GM10847 (cell line): Measurements from ENCODE around the gene SLAMF7.

ENCODE experiments used
- POLR2A ChIP-seq: IDR thresholded peaks from 2 replicates; pipeline ENCODE4 v1.6.1; 2011; ENCODE audit not compliant: insufficient read length; ENCODE audit errors: extremely low read depth

The SLAMF7 gene

GRCh38 chr1:160741612-160742348 lies 2.7 kb downstream of the SLAMF7 start:
- no peak for TF ChIP-seq POLR2A

GRCh38 chr1:160742428-160743127 lies 3.5 kb downstream of the SLAMF7 start:
- TF ChIP-seq POLR2A = no peak

GRCh38 chr1:160743266-160743665 lies 4.2 kb downstream of the SLAMF7 start:
- no peak for TF ChIP-seq POLR2A

- TF ChIP-seq POLR2A = no peak
These were observed 5.3 kb downstream of the SLAMF7 start for GRCh38 chr1:160744199-160744851.

GRCh38 chr1:160744852-160745520 lies 5.9 kb downstream of the SLAMF7 start:
- TF ChIP-seq POLR2A = no peak

GRCh38 chr1:160745551-160745950 lies 6.5 kb downstream of the SLAMF7 start:
- no peak for TF ChIP-seq POLR2A

GRCh38 chr1:160746836-160747500 lies 7.9 kb downstream of the SLAMF7 start:
- TF ChIP-seq POLR2A = no peak

- no peak for TF ChIP-seq POLR2A
These were observed 8.7 kb downstream of the SLAMF7 start for GRCh38 chr1:160747717-160748116.

- TF ChIP-seq POLR2A = no peak
These were observed 9.3 kb downstream of the SLAMF7 start for GRCh38 chr1:160748181-160748877.

GRCh38 chr1:160748878-160749269 lies 9.8 kb downstream of the SLAMF7 start:
- TF ChIP-seq POLR2A = no peak

- TF ChIP-seq POLR2A = no peak
These were observed 11.6 kb downstream of the SLAMF7 start for GRCh38 chr1:160750608-160751007.

- TF ChIP-seq POLR2A = no peak
These were observed 13.4 kb downstream of the SLAMF7 start for GRCh38 chr1:160752406-160752805.

- no peak for TF ChIP-seq POLR2A
These were observed 13.9 kb downstream of the SLAMF7 start for GRCh38 chr1:160752924-160753323.

- no peak for TF ChIP-seq POLR2A
These were observed 14.5 kb downstream of the SLAMF7 start for GRCh38 chr1:160753594-160753993.
